ENCODE data around the gene MT1A.

The MT1A gene

DNA sequence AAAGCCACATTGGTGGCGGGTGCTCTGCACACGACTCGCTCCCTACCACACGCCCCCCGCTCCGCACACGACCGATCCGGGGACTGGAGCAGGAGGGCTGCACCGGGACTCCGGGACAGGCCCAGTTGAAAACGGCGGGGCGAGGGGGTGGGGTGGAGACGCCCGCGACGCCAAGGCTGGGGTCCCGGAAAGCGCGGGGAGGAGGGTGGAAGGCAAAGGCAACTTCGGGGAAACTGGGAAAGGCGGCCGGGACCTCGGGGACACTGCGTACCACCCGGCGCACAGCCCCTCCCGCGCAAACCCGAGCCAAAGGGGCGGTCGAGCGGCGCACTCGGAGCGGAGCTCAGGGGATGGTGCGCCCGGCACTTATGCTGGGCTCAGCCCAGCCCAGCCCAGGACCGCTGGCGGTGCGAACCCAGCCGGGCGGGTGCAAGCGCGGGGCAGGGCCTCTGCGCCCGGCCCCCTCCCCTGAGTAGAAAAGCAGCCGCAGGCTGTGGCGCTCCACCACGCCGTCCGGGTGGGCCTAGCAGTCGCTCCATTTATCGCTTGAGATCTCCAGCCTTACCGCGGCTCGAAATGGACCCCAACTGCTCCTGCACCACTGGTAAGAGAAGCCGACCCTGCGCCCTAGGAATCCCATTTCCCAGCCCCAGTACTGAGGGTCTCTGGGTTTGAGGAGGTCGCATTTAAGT lies 6.2 kb upstream of the MT1A start, which contains the start of gene MT1M:
TSS of gene MT1M (plus strand) at position 504 of the 692 bp plus-strand sequence. CDS start at position 577, 73 bp downstream.
- no peak for DNase-seq

DNA sequence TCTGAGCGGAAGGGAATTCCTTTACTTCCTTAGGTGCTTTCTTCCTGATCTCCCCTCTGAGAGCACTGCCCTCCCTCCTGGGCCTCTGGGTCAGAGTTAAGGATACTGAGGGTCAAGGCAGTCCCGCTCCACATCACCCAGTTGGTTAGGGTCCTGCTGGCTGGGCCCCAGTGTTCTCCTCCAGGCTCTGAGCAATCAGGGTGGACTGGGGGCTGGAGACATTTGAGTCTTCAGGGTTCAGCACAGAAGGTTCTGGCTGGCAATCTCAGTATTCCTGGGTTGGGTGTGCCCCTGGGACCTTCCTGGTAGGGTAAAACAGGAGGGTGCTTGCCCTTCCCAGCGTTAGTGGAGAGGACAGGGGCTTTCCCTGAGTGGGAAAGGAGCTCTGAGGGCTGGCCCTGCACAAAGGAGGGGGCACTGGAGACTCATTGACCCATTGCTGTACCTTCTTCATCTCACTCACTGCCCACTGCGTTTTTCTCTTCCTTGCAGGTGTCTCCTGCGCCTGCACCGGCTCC lies 5.6 kb upstream of the MT1A start:
- no peak for DNase-seq

DNA sequence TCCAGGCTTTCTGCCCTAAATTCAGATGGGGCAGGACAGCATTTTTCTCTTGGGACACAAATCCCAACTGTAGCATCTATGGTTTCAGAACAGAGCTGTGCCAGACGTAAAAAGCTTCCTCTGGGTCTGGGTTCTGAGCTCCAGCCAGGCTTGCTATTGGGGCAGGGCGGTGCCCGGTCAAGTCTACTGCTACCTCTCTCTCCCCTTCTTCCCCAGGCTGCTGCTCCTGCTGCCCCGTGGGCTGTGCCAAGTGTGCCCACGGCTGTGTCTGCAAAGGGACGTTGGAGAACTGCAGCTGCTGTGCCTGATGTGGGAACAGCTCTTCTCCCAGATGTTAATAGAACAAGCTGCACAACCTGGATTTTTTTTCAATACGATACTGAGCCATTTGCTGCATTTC lies 4.9 kb upstream of the MT1A start:
- no peak for DNase-seq

DNA sequence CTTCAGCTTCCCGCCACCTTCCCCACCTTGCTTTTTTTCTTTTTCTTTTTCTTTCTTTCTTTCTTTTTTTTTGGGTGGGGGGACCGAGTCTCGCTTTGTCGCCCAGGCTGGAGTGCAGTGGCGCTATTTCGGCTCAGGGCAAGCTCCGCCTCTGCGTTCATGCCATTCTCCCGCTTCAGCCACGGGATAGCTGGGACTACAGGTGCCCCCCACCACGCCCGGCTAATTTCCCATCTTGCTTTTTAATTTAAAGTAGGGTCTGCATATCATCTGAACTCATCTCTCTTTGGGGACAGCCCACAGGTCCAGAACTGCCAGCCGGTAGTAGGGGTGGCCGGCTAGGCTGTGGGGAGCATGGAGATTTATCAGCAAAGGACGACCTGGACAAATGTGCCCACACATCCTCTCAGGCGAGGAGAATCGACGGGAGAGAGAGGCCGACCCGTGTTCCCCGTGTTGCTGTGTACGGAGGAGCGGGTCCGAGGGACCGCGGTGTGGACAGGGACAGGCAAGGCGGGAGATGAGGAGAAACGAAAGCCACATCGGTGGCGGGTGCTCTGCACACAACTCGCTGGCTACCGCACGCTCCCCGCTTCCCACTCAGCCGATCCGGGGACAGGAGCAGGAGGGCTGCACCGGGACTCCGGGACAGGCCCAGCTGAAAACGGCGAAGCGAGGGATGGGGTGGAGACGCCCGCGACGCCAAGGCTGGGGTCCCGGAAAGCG lies 3.6 kb upstream of the MT1A start:
- DNase-seq: no peak

DNA sequence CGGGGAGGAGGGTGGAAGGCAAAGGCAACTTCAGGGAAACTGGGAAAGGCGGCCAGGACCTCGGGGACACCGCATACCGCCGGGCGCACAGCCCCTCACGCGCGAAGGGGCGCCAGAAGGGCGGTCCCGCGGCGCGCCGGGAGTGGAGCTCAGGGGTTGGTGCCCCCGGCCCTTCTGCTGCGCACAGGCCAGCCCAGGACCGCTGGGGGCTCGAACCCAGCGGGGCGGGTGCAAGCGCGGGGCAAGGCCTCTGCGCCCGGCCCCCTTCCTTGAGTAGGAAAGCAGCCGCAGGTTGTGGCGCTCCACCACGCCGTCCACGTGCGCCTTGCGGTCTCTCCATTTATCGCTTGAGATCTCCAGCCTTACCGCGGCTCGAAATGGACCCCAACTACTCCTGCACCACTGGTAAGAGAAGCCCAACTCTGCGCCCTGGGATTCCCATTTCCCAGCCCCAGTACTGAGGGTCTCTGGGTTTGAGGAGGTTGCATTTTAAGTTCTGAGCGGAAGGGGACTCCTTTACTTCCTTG lies 3.0 kb upstream of the MT1A start:
- DNase-seq: no peak

DNA sequence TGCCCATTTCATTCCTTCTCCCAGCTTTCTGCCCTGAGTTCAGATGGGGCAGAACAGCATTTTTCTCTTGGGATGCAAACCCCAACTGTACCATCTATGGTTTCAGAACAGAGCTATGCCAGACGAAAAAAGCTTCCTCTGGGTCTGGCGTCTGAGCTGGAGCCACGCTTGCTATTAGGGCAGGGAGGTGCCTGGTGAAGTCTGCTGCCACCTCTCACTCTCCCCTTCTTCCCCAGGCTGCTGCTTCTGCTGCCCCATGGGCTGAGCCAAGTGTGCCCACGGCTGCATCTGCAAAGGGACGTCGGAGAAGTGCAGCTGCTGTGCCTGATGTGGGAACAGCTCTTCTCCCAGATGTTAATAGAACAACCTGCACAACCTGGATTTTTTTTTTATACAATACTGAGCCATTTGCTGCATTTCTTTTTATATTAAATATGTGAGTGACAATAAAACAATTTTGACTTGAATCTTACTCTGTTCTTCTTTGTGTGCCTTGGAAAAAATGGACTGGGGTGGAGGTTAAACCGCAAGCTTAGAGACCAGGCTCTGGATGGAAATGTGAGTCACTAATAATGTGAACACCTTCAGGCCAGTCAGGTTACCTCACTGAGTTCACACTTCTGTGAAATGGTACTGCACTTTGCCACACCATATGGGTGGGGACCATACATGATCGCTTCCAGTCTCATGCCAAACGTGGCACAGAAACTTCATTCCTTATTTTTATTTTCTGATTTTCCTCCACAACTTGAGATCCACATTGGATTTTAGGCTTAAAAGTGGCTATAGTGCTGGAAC lies 1.7 kb upstream of the MT1A start:
- no peak for DNase-seq

DNA sequence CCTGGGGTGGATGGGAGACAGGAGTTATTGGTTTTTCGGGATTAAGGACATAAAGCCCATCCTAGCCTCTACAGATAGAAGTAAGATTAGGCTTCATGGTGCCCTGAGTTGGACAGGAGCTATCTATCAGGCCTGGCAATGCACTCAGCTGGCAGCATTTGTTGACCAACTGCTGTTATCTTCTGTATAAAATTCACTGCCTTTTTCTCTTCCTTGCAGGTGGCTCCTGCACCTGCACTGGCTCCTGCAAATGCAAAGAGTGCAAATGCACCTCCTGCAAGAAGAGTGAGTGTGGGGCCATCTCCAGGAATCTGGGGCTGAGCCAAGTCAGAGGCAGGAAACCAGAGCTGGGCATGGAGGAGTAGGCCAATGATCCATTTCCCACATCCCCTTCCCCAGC lies 579 bp downstream of the MT1A start:
- no peak for DNase-seq

DNA sequence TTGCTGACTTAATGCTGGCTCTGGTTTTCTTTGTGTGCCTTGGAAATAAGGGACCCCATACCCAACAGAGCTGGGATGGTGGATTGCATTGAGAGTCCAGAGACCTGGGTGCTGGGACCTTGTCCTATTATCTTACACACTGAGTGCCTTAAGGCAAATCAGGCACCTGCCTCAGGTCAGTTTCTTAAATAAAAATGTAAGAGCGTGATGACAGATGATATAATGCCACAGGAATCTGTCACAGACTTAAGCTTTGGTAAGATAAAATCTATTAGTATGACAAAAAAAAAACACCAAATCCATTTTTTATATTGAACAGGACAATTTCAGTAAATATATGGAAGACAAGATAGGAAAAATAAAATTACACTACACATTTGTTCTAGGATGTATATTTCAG lies 1.6 kb downstream of the MT1A start:
- DNase-seq: no peak

DNA sequence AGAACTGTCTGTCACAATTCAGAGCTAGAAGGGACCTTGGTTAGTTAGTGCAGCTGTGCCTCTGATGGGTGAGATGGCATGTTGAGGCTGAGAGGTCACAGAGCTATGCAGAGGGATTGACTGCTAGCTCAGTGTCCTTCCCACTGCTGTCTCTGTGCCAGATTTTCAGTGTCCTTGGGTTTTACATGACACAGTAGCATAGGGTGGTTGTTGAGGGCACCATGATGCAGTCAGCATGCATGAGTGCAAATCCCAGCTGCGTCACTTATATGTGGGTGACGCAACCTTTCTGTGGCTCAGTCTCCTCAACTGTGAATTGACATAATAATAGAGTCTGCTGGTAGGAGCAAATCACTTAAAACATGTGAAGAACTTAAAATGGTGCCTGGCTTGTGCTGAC lies 2.7 kb downstream of the MT1A start:
- DNase-seq: no peak

DNA sequence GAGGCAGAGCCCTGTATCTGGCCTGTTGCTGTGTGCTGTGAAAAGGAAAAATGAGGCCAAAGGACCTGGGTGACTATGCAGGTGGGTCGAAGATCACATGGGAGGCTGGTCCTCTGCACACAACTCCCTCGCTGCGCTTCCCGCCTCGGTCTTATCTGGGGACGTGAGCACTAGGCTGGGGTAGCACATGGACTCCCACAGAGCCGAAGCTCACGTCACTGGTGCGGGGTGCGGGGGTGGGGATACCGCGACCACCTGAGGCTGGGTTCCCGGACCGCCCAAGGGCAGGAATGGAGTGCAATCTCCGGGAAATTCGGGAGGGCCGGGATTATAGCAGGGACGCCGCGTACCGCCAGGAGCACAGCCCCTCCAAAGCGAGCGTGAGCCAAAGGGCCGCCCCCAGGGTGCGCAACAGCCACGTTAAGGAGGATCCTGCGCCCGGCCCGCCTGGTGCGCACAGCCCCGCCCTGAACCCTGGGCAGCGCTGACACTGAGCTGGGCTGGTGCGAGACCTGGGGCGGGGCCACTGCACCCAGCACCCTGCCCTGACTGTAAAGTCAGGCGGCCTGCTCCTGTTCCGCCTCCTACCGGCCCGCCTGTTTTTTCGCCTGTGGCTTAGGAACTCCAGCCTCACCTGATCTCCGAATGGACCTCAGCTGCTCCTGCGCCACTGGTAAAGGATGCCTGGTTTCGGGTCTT lies 4.8 kb downstream of the MT1A start:
- DNase-seq: no peak

DNA sequence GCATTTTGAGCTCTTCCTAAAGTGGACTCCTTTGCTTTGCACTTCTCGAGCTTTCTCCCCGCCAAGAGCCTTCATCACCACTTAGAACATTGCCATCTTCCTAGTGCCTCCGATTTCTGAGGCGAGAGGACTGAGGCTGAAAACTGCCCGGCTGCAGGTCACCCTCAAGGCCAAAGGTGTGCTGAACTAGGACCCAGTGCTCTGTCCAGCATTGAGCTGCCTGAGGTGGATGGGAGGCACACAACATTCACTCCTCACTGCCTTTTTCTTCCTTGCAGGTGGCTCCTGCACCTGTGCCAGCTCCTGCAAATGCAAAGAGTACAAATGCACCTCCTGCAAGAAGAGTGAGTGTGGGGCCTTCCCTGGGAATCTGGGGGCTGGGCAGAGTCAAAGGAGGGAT lies 5.4 kb downstream of the MT1A start:
- no peak for DNase-seq

DNA sequence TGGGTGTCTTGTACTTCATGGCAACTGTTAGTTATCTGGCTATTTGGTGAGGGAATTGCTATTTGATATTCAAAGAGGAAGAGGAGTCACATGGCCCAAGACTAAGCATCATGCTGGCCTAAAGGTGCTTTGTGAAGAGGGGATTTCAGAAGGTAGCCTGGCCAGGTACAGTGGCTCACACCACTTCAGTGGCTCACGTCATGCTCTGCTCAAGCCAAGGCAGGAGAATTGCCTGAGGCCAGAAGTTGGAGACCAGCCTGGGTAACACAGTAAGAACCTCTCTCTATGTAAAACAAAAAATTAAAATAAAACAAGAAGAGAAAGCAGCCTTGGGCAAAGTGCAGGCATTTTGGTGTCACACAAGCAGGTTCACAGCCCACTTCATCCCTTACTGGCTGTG lies 6.8 kb downstream of the MT1A start:
- no peak for DNase-seq

DNA sequence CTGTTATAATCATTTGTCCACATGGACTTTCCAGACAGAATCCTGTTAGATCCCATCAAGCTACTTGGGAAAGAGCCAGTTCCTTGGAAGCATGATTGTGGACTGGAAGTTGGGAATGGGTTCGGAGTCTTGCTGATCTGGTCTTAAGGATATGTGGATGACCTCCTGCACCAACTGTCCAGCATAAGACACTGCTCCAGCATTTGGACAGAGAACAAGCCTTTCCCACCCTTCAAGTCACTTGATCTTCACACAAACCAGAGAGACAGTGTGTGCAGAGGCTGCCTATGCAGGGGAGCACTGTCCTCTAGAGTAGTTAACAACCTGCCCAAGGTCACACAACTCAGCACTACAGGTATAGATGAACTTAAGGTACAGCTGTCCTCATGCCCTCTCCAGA lies 7.4 kb downstream of the MT1A start:
- DNase-seq: no peak

DNA sequence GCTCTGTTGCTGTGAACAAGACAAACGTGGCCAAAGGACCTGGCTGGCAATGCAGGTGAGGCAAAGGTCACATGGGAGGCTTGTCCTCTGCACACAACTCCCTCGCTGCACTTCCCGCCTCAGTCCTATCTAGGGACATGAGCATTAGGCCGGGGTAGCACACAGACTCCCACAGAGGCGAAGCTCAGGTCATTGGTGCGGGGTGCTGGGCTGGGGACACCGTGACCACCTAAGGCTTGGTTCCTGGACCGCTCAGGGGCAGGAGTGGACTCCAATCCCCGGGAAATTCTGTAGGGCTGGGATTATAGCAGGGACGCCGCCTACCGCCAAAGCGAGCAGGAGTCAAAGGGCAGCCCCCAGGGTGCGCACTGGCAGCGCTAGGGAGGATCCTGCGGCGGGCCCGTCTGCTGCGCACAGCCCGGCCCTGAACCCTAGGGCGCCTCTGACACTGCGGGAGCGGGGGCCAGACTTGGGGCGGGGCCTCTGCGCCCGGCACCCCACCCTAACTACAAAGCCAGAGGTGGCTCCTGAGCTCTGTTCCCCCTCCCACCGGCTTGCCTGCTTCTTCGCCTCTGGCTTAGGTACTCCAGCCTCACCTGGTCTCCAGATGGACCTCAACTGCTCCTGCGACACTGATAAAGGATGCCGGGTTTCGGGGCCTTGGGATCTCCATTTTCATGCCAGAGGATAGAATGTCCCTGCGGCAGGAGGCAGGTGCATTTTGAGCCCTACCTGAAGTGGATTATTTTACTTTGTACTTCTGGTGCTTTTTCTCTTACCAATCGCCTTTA lies 9.4 kb downstream of the MT1A start:
- no peak for DNase-seq

DNA sequence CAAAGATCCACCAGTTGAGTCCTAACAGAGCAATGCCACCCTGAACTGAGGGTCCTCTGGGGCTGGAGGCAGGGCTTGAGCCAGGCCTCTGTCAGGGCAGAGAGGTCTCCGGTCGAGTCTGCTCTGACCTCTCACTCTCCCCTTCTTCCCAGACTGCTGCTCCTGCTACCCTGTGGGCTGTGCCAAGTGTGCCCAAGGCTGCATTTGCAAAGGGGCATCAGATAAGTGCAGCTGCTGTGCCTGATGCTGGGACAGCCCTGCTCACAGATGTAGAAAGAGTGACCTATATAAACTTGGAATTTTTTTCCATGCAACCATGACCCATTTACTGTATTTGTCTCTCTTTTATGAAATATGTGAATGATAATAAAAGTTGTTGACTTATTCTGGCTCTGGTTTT lies 10.8 kb downstream of the MT1A start:
- no peak for DNase-seq

DNA sequence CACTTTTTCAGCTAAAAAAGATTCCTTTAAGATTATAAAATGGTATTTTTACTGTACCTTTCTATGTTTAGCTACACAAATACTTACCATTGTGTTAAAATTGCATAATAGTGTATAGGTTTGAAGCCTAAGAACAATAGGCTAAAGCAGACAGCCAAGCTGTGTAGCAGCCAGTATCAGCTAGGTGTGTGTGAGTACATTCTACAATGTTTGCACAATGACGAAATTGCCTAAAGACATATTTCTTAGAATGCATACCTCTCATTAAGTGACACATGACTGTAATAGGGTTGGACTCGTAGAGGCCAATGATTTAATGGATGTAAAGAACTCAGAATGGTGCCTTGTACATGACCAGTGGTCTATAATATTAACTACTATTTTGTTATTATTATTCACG lies 11.4 kb downstream of the MT1A start:
- no peak for DNase-seq

DNA sequence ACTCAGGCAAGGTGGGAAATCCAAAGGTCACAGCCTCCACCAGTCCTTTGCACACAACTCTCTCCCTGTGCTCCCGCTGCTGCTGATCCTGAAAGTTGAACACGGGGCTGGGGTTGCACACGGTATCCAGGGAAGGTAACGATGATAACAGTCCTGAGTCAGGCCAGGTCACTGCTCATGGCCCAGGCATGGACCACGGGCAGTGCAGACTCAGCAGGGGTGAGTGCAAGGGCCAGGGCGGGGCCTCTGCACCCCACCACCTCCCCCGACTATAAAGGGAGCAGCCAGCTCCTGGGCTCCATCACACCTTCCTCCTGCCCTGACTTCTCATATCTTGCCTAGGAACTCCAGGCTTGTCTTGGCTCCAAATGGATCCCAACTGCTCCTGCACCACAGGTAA lies 13.1 kb downstream of the MT1A start, which contains the start of gene MT1B:
TSS of gene MT1B (plus strand) at position 301 of the 400 bp plus-strand sequence. CDS start at position 369, 68 bp downstream.
- DNase-seq: no peak

DNA sequence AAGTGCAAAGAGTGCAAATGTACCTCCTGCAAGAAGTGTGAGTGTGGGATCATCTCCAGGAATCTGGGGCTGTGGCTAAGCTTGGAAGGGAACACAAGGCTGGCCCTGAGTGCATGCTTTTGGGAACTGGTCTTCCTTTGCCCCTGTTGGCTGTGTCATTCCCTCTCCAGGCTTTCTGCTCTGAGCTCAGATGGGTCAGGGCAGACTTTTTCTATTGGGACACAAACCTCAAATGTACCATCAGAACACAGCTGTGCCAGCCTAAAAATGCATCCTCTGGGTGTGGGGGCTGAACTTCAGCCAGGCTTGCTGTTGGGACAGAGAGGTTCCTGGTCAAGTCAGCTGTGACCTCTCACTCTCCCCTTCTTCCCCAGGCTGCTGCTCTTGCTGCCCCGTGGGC lies 14.1 kb downstream of the MT1A start:
- no peak for DNase-seq

DNA sequence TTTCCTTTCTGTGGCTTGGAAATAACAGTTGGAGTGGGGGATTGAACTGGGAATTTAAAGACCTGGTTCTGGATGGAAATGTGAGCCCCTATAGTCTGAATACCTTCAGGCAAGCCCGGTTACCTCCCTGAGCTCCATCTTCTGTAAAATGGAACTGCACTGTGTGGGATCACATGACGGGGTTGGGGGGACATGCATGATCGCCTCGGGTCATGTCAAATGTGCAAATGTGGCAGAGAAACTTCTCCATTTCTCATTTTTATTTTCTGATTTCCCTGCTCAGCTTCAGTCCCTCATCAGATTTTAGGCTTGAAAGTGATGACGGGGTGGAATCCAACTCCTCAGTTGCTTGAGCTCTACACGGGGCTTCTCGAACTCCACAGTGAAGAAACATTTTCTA lies 14.8 kb downstream of the MT1A start:
- DNase-seq: no peak

DNA sequence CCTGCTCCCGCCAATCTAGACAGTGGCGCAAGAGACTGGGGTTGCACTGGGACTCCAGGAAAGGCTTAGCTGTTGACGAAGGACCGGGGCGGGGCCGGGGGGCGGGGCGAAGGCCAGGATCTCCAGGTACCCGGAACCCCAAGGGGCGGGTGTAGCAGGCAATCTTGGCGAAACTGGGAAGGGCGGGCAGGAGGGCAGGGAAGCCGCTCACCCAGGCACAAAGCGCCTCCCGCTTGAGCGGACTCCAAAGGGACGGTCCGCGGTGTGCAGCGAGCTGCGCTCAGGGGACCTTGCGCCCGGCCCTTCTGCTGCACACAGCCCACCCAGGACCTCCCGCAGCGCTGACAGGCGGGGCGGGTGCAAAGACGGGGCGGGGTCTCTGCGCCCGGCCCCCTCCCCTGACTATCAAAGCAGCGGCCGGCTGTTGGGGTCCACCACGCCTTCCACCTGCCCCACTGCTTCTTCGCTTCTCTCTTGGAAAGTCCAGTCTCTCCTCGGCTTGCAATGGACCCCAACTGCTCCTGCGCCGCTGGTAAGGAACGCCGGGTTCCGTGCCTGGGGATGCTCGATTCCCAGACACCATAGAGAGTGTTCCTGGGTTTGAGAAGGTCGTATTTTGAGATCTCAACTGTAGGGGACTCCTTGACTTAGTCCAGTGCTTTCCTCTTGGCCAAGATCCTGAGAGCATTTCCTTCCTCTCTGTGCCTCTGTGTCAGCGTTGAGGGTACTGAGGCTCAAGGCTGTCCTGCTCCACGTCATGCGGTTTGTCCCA lies 19.3 kb downstream of the MT1A start, which contains the start of gene MT1F:
TSS of gene MT1F (plus strand) at position 405 of the 772 bp plus-strand sequence. CDS start at position 505, 100 bp downstream.
- peak; percentile 42 for DNase-seq

All from OCI-M1 (cell line).